GM19025 (cell line): ENCODE measurements around the gene TRIML1.

Experiments used
- ATAC-seq: cut with Tn5 transposase; IDR thresholded peaks from one replicate; pipeline ENCODE4 v1.9.1; 2021; ENCODE audit warnings: mild to moderate bottlenecking, low read depth, moderate library complexity; ENCODE audit not compliant: unreplicated experiment

The TRIML1 gene

GRCh38 chr4:188139141-188139540, at the start of gene TRIML1:
Gene TRIML1, plus strand, starts transcription at chr4:188139441. Its CDS starts 118 bp downstream, at chr4:188139559.
- ATAC-seq = no peak

- ATAC-seq = no peak
Observed at GRCh38 chr4:188092824-188093223, 46.4 kb upstream of the TRIML1 start.

DNA sequence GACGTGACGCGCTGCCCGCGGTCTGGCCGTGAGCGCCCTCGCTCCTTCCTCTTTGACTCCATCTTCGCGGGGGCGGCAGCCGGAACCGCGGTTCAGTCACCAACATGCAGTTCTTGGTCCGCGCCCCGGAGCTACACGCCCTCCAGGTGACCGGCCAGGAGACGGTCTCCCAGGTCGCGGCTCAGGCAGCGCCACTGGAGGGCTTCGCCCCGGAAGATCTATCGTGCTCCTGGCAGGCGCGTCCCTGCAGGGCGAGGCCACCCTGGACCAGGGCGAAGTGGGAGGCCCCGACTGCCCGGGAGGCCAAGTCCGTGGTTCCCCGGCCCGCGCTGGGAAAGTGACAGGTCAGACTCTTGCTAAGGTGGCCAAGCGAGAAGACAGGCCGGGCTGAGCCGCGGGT, 32.8 kb upstream of the TRIML1 start:
- no peak for ATAC-seq

GRCh38 chr4:188107931-188108843, 31.1 kb upstream of the TRIML1 start:
- ATAC-seq = no peak

- ATAC-seq = no peak
Observed at GRCh38 chr4:188109157-188109755, 30.0 kb upstream of the TRIML1 start, which contains the start of gene TRIML2. Gene TRIML2, minus strand, starts transcription at chr4:188109603. Its CDS starts 4,235 bp downstream, at chr4:188105368.

GRCh38 chr4:188110036-188110435, 29.2 kb upstream of the TRIML1 start:
- no peak for ATAC-seq

- ATAC-seq = no peak
Observed at GRCh38 chr4:188110741-188111471, 28.3 kb upstream of the TRIML1 start.

- no peak for ATAC-seq
Observed at GRCh38 chr4:188111955-188112354, 27.3 kb upstream of the TRIML1 start.

- no peak for ATAC-seq
Observed at GRCh38 chr4:188113156-188113555, 26.1 kb upstream of the TRIML1 start.

- no peak for ATAC-seq
Observed at GRCh38 chr4:188117631-188118324, 21.5 kb upstream of the TRIML1 start.

GRCh38 chr4:188121530-188121929, 17.7 kb upstream of the TRIML1 start:
- no peak for ATAC-seq

GRCh38 chr4:188127214-188127874, 11.9 kb upstream of the TRIML1 start:
- no peak for ATAC-seq

GRCh38 chr4:188130355-188130754, 8.9 kb upstream of the TRIML1 start:
- no peak for ATAC-seq

DNA sequence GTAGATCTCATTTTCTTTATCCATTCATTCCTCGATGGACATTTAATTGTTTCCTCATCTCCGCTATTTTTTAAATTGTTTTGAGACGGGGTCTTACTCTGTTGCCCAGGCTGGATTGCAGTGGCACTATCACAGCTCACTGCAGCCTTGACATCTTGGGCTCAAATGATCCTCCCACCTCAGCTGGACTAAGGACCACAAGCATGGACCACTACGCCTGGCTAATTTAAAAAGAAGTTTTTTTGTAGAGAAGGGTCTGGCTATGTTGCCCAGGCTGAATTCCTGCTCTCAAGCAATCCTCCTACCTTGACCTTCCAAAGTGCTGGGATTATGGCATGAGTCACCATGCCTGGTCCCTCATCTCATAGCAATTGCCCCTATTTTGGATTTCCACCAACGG, 7.0 kb upstream of the TRIML1 start:
- no peak for ATAC-seq

GRCh38 chr4:188138227-188138626, 1.0 kb upstream of the TRIML1 start:
- no peak for ATAC-seq

GRCh38 chr4:188139671-188140070, 430 bp downstream of the TRIML1 start:
- ATAC-seq = no peak

GRCh38 chr4:188143731-188144130, 4.5 kb downstream of the TRIML1 start:
- ATAC-seq = no peak

GRCh38 chr4:188145601-188146000, 6.4 kb downstream of the TRIML1 start:
- ATAC-seq = no peak

DNA sequence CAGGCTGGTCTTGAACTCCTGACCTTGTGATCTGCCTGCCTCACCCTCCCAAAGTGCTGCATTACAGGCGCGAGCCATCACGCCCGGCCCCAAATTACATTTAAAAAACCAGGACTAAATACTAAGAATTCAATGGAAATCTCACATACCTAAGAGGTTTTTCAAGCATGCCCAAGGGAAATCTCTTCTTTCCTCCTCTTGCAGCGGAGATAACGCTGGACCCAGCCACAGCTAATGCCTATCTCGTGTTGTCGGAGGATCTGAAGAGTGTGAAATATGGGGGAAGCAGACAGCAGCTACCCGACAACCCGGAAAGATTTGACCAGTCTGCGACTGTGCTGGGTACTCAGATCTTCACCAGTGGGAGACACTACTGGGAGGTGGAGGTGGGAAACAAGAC, 7.4 kb downstream of the TRIML1 start:
- ATAC-seq = no peak

DNA sequence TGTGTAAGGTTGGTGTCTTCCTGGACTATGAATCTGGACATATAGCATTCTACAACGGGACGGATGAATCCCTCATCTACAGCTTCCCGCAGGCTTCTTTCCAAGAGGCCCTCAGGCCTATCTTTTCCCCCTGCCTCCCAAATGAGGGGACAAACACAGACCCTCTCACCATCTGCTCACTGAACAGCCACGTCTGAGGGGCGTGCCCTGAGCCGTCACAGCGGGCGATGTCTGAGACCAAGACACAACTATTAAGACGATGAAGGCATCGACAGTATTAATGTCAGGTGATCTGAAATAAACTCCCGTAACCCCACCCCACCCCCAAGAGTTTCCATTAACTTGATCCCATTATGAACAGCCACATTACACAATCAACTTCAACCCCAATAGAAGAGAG, 7.9 kb downstream of the TRIML1 start:
- ATAC-seq = no peak
